HFFc6 (cell line): ENCODE results near the gene PRSS53. TPM values are rescaled to one million over a fixed set of nuclear protein-coding genes. Genes with fewer than 3 reads are reported as not detected.
"Not testable (repeated sequence)": the region's sequence is repeated elsewhere in the genome, so short reads cannot be mapped to it uniquely, and the experiment has no call there.

Source experiments
- DNase-seq: peaks from one replicate; pipeline ENCODE4 v3.0.0-alpha.2; 2018
- H3K27ac Mint-ChIP-seq: 2 replicates; pipeline ENCODE4 v1.8.0; 2020; ENCODE audit warnings: mild to moderate bottlenecking, mixed read lengths
- H3K27me3 Mint-ChIP-seq: 2 replicates; pipeline ENCODE4 v1.8.0; 2021; ENCODE audit warnings: mild to moderate bottlenecking, moderate library complexity, mixed read lengths; ENCODE audit not compliant: insufficient read depth
- H3K36me3 Mint-ChIP-seq: 2 replicates; pipeline ENCODE4 v1.8.0; 2021; ENCODE audit warnings: low read depth, mixed read lengths
- H3K4me1 Mint-ChIP-seq: 2 replicates; pipeline ENCODE4 v1.8.0; 2020; ENCODE audit warnings: low read depth, mixed read lengths
- H3K4me3 Mint-ChIP-seq: 2 replicates; pipeline ENCODE4 v1.8.0; 2020; ENCODE audit warnings: mild to moderate bottlenecking, moderate library complexity, mixed read lengths
- H3K9me3 Mint-ChIP-seq: 2 replicates; pipeline ENCODE4 v1.8.0; 2020; ENCODE audit warnings: mild to moderate bottlenecking, mixed read lengths
- CTCF ChIP-seq: fragments of 200-600 bp; sonication (generic); IDR thresholded peaks from 2 replicates; pipeline ENCODE4 v1.5.0; 2021; ENCODE audit warnings: antibody characterized with exemption, mild to moderate bottlenecking
- long read RNA-seq: library from polyadenylated mRNA; unstranded; transcript quantifications from one replicate; pipeline ENCODE4 v2.0.0, GENCODE V29; 2019
- total RNA-seq, 6 experiments: library from RNA; stranded (reverse); fragmentation: NEBNext Ultra II Directional; extraction: Animal tissue kit (Norgen Biotek cat#: 25700); gene quantifications; 2 replicates in 1 of 6; 3 replicates in 5 of 6; pipeline ENCODE4 v1.2.3, GENCODE V29; 2021

Gene PRSS53
- 1 to 10 TPM in 5 of 6 experiments, under 1 TPM in 1; 0.85 to 2.6 (median 1.4) TPM for total RNA-seq
- long read RNA-seq: 0 reads

- Mint-ChIP-seq H3K27ac (peak within 1 kb of the TSS; percentile 13; the same call in 1 of the 2 replicates), H3K4me1 (peaks cover 22% of the 10 kb centered on the region), H3K36me3 (peaks cover 6% of the 10 kb centered on the region), H3K4me3 (no peak within 1 kb of the TSS), H3K27me3 (peaks cover 3% of the 10 kb centered on the region), H3K9me3 (no peaks in the 10 kb centered on the region)
- no peak for DNase-seq
- no peak for TF ChIP-seq CTCF
Measured at GRCh38 chr16:31088459-31089183, at the start of gene PRSS53. Gene PRSS53, minus strand, starts transcription at chr16:31088943. Its CDS starts 134 bp downstream, at chr16:31088809.

GRCh38 chr16:31136822-31137499 lies 48.2 kb upstream of the PRSS53 start:
- peaks cover 33% of the 10 kb centered on the region for H3K4me1 Mint-ChIP-seq

GRCh38 chr16:31136287-31136662 lies 47.5 kb upstream of the PRSS53 start:
- DNase-seq: no peak
- H3K4me1 Mint-ChIP-seq: peaks cover 26% of the 10 kb centered on the region
- H3K27ac Mint-ChIP-seq: no peak overlapping the region
- H3K36me3 Mint-ChIP-seq: no peaks in the 10 kb centered on the region
- H3K4me3 Mint-ChIP-seq: no peak overlapping the region
- H3K27me3 Mint-ChIP-seq: peaks cover 11% of the 10 kb centered on the region
- no peak for TF ChIP-seq CTCF
- H3K9me3 Mint-ChIP-seq: no peaks in the 10 kb centered on the region

More at GRCh38 chr16:31136822-31137499, 48.2 kb upstream of the PRSS53 start:
- peaks cover 11% of the 10 kb centered on the region for H3K27me3 Mint-ChIP-seq
- not testable (repeated sequence) for H3K4me3 Mint-ChIP-seq, H3K9me3 Mint-ChIP-seq, DNase-seq, H3K36me3 Mint-ChIP-seq, H3K27ac Mint-ChIP-seq

- Mint-ChIP-seq H3K4me1 (peaks cover 21% of the 10 kb centered on the region), H3K27ac (no peak within 1 kb of the TSS), H3K27me3 (peaks cover 10% of the 10 kb centered on the region), H3K9me3 (no peaks in the 10 kb centered on the region), H3K36me3 (no peaks in the 10 kb centered on the region), H3K4me3 (no peak within 1 kb of the TSS)
- TF ChIP-seq CTCF: no peak
- no peak for DNase-seq
Measured at GRCh38 chr16:31135535-31136286, 47.0 kb upstream of the PRSS53 start, which contains the start of gene PRSS8. Gene PRSS8, minus strand, starts transcription at chr16:31135727. Its CDS starts 229 bp downstream, at chr16:31135498.

- H3K4me3 Mint-ChIP-seq: no peak overlapping the region
- H3K9me3 Mint-ChIP-seq: no peaks in the 10 kb centered on the region
- H3K36me3 Mint-ChIP-seq: no peaks in the 10 kb centered on the region
- DNase-seq: no peak
- no peak for TF ChIP-seq CTCF
- peaks cover 9% of the 10 kb centered on the region for H3K27me3 Mint-ChIP-seq
- peaks cover 20% of the 10 kb centered on the region for H3K4me1 Mint-ChIP-seq
- H3K27ac Mint-ChIP-seq: no peak overlapping the region
Measured at GRCh38 chr16:31134625-31135534, 46.1 kb upstream of the PRSS53 start.
